ENCODE data around the gene NTMT1.

Gene NTMT1

DNA sequence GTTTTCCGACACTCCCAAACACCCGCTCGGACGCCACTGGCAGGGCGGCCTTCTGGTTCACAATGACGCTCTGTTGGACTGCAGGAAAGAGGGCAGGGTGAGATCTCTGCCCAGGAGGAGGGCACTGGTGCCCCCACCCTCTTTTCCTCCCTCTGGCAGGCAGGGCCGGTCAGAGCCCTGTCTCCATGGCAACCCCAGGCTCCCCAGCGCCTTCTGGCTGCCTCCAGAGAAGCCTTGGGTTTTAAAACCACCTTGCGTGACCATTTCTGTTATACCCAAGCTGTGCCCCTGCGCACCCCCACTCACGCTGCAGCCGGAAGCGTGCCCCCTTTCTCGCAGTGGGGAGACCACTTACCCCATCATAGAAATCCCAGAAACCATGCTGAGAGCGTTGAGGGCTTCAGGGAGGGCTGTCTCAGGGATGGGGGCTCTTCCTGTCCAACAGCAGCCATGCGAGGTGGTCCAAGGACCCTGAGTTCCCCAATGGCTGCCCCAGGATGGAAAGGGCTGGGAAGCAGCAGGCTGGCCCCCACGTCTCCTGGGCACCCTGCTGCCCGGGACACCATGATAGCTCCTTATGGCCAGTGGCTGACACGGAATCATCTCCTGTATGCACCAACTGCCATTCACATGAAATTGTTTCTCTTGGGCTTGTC lies 12.3 kb upstream of the NTMT1 start:
- DNase-seq (ENCODE audit: extremely low read depth in 1 of 2, low read depth in 1 of 2) = no peak

DNA sequence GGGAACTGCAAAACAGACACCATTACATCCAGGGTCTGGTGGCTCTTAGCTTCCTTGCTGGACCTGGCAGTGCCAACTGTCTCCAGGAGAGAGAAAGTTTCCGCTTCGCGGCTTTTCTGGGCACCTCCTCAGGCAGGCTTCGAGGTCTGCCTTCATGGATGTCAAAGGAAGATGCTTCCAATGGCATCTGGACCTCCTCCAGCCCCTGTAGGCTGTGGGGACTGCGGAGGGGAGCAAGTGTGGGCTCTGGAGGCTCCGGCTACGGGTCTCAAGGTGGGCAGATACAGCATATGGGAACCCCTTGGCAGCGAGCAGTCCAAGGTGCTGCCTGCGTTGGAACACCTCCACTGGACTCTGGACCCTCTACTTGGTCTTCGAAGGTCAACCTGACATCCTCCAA lies 11.0 kb upstream of the NTMT1 start:
- DNase-seq (ENCODE audit: extremely low read depth in 1 of 2, low read depth in 1 of 2) = no peak

DNA sequence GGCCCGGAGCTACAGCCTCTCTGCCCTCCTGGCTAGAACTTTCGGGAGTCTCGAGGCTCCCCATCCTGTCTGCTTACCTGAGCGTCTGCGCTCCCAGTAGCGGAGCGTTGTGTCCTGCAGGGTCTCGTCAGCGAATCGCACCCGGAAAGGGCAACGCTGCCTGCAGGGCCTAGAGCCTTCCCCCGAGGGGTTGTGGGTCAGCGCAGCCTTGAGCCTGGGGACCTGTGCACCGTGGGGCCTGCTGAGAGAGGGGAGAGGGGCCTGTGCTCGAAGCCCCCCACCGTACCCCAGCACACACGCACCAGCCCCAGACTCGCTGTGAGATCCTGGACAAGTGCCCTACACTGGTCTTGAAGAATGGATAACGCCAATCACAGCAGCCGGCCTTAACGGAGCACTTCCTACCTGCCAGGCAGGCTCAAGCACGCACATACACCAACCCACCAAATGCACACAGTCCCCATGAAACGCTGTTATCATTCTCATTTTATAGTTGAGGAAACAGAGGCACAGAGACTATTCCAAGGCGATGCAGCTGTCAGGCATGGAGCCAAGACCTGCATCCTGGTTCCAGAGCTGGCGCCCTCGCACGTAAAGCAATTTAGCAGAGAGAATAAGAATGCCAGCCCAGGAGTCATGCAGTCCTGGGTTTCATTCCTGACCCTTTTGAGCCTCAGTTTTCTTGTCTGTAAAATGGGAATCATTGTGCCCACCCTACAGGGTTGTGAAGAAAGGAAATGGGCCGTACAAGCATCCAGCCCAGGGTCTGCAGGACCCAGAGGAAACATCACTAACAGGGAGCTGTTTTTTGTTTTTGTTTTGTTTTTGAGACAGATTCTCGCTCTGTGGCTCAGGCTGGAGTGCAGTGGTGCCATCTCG lies 10.3 kb upstream of the NTMT1 start:
- no peak for DNase-seq (ENCODE audit: extremely low read depth in 1 of 2, low read depth in 1 of 2)

DNA sequence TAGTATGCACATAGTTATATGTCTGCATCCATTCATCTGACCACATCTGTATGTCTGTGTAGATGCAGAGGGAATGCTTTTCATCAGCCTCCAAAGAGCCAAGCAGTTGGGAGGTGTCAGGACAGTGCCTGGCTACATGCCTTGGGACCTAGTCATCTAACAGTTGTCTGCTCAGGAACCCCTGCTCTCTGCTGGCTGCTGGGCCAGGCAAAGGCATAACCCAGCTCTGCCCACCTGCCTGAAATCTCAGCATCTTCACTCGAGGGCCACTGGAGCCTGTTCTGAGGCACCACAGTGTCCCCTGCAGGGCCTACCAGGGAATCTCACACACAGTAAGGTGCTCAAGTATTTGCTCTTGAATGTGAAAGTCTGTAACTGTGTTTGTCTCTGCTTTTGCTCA lies 8.8 kb upstream of the NTMT1 start:
- no peak for DNase-seq (ENCODE audit: extremely low read depth in 1 of 2, low read depth in 1 of 2)

DNA sequence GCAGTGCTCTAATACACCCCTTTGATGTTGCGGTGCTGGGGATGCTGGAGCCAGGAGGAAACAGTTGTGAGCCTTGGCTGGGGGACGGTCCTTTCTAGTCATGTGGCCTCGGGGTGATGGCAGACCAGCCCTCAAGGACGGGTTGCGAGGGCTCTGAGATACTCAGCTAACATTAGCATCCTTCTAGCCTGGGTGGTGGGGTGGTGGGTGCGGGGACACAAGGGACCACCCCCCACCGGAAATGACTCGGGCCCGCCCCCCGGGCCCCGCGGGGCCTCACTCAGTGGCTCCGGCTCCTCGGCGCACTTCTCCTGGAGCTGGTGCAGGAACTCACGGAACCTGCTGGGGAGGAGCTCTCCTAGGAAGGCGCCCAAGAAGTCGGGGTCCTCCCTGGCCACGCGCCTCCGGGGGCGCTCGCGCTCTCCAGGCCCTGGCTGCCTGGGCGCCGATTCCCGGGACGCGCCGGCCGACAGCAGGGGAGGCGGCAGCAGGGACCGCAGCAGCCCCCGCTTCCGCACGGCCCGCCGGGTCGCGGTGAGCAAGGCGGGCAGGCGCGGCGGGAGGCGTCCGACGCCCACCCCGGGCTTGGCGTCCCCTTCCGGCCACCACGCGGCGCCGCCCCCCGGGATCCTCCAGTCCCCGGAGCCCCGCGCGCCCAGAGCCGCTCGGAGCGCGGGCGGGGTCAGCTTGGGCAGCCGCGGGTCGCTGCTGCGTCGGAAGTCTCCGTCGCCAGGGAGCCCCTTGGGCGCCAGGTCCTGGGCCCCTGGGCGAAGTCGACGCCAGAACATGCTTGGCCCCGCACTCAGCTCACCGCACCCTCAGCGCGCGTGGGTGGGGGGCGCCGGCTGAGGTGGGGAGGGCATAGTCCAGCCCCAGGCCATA lies 5.9 kb upstream of the NTMT1 start:
- no peak for DNase-seq (ENCODE audit: extremely low read depth in 1 of 2, low read depth in 1 of 2)

DNA sequence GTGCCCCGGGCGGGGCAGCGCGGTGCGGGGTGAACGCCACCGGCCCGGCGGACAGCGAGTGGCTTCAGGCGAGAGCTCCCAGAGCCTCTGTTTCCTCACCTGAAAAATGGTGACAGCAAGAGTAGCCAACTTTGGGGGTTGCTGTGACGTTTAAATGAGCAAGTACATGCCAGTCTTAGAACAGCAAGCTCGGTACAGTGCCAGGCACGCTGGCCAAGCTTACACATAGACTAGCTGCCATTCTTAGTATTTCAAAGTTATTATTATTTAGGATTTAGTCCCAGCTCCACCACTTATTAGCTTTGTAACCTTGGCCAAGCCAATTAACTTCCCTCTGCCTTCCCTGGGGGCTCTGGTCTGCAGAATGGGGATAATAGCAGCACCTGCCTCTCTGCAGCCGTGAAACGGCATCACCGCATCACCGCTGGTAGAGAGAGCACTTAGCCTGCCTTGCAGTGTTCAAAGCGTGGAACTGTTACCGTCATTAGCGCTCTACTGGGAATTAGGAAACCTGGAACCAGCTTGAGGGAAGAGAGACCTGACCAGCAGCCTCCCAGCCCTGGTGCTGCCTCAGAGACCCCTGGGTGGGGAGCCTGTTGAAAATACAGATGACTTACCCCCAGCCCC lies 5.2 kb upstream of the NTMT1 start, which contains the start of gene C9orf50:
C9orf50 (minus strand) TSS at position 433 of the 627 bp plus-strand sequence. CDS start 527 bp downstream, outside the sequence.
- no peak for DNase-seq (ENCODE audit: extremely low read depth in 1 of 2, low read depth in 1 of 2)

DNA sequence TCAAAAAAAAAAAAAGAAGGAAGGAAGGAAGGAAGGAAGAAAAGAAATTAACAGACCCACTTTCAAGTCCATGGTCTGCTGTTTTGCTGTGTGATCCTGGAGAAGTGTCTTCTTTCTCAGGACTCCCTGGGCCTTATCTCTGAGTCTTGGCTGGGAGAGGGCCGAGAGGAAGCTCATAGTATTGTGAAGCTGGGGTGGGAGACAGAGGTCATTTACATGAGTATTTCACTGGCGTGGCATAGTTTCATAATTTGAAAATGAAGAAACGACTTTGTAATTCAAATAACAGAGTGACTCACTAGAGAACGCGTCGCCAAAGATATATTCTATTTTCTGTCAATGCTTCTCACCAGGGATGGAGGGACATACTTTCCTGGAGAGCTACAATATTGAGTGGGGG lies 2.6 kb upstream of the NTMT1 start:
- DNase-seq (ENCODE audit: extremely low read depth in 1 of 2, low read depth in 1 of 2) = no peak

DNA sequence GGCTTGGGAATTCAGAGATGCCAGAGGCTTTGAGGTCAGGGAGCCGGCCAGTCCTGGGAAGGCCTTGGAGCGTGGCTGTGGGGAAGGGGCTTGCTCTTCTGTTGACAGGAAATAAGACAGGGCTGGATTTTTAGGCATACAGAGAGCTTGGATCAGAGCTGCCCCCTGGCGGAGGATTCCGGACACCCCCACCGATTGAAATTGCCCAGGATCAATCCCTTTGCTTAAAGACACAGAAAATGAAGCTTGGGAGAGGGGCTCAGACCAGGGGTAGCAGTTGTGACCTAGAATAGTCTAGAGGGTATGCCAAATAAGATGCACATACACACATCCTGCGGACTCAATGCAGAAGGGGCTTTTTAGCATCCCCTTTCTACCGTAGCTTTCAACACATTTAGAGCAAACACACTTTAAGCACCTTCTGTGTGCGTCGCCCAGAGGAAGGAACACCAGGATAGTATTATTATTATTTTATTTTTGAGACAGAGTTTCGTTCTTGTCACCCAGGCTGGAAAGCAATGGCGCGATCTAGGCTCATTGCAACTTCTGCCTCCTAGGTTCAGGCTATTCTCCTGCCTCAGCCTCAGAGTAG lies 1.7 kb upstream of the NTMT1 start:
- peak in 1 of 2 donors; percentile 52 for DNase-seq (ENCODE audit: extremely low read depth in 1 of 2, low read depth in 1 of 2)

DNA sequence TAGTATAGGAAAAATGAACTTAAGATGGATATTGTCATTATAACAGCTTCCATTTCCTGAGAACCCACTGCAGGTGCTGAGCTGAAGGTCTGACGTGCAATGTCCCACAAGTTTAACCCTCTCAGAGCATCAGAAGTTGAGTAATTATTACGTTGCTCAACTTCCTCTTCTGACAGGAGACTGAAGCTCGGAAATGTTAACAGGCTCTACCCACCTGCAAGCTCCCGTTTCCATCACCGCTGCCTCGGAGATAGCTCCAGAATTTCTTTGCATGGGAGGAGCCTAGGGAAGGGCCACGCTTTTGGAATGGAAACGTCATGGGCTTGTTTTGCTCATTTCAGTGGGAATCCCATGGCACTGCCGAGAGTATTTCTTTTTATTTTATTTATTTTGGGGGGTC lies 1.0 kb upstream of the NTMT1 start:
- DNase-seq (ENCODE audit: extremely low read depth in 1 of 2, low read depth in 1 of 2) = no peak

DNA sequence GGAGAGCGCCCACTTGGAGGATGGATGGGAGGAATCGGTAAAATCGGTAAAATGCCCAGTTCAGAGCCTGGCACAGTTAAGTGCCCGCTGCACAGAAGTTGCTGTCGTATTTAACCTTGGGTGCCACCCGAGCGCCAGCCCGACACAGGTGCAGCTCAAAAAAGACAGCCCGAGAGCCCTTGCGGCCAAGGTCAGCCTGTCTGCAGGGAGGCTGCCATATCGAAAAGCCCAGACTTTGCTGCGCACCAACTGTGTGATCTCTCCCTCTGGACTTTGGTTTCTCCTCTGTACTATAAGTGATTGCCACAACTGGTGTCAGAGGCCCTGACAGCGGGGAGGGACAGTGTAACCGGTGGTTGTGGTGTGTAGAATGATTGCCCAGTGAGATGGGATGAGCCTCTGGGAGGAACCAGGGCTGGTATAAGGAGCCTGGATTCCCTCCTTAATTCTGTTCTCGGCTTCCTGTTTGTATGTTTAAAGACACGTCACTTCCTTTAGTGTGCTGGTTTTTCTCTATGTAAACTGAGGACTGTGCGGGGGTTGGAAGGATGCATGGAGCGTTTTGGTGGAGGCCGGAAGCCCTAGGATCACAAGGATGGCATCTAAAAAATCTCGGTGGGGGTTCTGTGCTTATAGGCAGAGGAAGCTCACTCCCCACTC lies 792 bp downstream of the NTMT1 start:
- no peak for DNase-seq (ENCODE audit: extremely low read depth in 1 of 2, low read depth in 1 of 2)

DNA sequence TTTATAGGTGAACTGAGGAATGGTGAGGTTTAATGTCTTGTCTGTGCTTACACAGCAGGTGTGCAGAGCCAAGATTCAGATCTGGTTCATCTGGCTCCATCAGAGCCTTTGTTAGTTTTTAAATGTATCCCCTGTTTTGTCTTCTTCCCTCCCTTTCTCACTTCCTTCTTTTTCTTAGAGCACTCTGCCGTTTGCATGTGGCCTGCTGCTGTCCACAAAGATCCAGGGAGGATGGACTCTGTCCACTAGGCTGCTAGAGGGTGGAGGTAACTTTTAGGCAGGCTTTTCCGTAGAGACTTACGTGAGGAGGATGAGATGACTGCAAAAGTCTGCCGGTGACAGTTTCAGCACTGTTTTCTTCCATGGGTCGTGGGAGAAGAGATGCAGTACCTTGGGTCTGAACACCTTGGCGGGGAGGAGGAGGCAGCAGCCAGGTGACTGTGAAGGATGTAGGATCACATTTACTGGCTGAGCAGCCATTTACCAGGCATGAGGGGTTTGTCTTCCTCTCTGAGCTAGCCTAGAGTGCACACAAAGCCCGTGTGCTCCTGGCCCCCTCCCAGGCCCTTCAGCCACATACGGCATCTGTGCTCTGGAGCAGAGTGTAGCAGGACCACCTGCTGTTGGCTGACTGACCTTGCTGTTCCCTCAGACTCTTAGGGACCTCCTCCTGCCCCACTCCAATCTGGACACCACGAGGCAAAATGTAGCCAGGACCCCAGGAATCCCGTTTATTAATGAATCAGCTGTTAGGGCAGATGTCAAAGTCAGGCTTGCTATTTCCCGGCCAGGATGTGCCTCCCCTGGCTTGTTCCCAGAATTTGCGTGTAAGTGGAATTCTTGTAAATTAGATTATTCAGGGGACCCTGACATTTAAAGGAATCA lies 1.8 kb downstream of the NTMT1 start:
- DNase-seq (ENCODE audit: extremely low read depth in 1 of 2, low read depth in 1 of 2) = no peak

DNA sequence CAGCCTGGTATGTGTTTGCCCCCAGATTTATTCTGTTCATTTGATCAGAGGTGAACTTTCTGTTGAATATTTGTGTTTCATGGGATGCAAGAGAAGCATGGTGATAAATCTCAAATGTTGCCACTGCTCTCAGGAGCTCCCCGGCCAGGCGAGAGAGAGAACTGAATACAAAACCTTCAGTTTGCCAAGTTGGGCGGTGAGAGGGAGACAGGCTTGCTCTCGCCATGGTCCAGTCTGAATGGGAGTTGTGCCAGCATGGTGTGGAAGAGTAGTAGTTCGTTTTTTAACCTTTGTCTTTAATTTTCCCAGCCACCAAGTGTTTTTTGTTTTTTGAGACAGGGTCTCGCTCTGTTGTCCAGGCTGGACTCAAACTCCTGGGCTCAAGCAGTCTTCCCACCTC lies 2.7 kb downstream of the NTMT1 start:
- no peak for DNase-seq (ENCODE audit: extremely low read depth in 1 of 2, low read depth in 1 of 2)

DNA sequence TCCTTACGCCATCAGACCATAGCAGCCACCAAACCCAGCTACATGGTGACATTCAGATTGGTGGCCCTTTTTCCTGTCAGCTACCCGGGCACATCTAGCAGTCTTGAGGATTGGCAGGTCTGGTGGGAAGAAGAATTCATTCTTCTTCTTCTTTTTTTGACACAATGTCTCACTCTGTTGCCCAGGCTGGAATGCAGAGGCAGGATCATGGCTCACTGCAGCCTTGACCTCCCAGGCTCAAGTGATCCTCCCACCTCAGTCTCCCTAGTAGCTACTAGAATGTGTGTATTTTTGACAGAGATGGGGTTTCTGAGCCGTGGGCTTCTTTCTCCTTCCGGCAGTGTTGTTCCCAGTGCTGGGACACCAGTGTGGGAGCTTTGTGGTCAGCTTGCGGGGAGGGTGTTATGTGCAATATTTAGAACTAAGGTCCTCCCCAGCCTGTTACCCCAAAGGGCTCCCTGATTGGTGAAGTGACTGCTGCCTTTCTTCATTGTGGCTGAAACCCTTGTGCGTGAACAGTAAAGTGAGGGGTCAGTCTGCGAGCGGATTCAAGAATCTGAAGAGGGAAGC lies 3.4 kb downstream of the NTMT1 start:
- no peak for DNase-seq (ENCODE audit: extremely low read depth in 1 of 2, low read depth in 1 of 2)

DNA sequence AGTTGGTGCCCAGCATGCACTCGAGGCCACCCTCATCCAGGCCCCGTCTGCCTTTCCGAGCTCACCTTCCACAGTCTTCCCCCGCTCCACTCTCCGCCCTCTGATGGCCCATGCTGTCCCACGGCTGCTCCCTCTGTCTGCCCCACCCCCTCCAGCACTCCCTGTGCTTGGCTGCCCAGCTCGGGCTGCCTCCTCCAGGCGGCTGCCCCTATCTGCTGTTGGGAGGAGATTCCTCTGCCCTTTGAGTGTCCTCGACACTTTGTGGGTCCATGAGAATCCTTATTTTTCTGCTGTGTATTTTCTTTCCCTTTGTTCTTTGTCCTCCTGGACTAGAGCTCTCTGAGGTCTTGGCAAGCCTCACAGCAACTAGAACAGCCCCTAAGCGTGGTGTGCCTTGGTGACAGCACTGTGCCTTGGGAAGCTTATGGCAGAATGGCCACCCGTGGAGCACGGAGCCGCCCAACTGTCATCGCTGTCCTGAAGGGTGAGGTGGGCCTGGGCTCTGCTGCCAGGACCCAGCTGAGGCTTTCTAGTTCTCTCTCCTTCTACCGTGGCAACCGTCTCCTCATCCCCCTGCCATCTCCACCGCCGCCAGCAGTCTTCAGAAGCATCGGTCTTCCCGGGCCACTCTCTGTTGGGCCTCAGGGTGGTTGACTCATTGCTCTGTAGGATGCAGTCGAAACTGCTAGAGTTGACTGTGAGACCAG lies 5.2 kb downstream of the NTMT1 start:
- DNase-seq (ENCODE audit: extremely low read depth in 1 of 2, low read depth in 1 of 2) = no peak

DNA sequence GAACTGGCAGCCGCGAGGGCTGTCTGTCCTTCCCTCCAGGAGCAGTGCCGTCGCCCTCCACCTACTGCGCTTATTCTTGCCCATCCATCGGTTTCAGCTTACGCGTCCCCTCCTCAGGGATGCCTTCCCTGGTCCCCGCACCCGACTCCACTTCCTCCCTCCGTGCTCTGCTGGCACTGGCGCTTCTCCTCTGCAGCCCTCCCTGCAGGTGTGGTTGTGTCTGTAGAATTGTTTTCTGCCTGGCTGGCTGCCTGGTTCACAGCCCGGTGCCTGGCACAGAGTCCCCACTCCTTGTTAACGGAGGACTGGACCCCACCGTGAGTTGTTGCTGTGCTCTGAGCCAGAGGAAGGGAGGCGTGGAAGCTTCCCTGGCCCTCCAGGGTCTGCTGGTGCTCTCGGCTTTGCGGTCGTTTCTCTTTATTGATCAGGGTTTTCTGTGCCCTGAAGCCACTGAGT lies 5.7 kb downstream of the NTMT1 start:
- DNase-seq (ENCODE audit: extremely low read depth in 1 of 2, low read depth in 1 of 2) = no peak

DNA sequence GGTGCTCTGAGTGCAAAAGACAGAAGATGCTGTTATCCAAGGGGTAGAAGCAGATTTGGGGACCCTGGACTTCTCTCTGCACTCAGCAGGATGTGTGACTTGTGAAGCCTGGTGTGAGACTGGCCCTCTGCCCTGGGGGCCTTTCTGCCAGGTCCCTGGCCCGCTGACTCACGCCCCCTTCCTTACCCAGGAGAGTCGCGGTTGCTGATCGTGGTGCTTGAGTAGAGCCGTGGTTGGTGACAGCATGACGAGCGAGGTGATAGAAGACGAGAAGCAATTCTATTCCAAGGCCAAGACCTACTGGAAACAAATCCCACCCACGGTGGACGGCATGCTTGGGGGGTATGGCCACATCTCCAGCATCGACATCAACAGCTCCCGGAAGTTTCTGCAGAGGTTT lies 6.5 kb downstream of the NTMT1 start:
- no peak for DNase-seq (ENCODE audit: extremely low read depth in 1 of 2, low read depth in 1 of 2)

DNA sequence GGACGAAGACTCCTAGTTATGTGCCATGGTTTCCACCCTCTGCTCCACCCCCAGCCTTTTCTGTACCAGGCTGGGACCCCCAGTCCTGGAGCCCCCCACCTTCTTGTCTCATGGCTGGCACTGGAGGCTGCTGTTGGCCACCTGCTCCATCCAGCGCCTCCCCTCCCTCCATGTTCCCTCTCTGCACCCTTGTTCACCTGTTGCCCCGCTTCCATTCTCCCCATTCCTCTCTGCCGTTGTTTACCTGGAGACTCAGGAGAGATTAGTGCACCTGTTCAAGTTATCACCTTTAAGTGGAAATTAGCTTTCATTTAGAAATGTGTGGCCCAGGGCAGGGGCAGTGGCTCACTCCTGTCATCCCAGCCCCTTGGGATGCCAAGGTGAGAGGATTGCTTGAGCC lies 7.2 kb downstream of the NTMT1 start:
- no peak for DNase-seq (ENCODE audit: extremely low read depth in 1 of 2, low read depth in 1 of 2)

DNA sequence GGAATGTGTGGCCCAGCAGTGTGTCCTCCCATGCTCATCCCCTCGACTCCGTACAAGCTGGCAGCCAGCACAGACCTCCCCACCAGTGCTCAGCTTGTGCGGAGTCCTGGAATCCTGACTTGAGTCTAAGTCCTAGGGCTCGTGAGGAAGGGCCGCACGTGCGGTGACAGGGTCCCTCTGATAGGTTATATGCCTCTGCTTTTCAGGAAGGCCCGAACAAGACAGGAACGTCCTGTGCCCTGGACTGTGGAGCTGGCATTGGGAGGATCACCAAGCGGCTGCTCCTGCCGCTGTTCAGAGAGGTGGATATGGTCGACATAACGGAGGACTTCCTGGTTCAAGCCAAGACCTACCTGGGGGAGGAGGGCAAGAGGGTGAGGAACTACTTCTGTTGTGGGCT lies 7.9 kb downstream of the NTMT1 start:
- DNase-seq (ENCODE audit: extremely low read depth in 1 of 2, low read depth in 1 of 2) = no peak

Measured in activated CD8-positive, alpha-beta memory T cell treated with anti-CD3 and anti-CD28 coated beads for 1 hour (primary cell).